Transverse colon (tissue), 4 donors: ENCODE measurements around the gene PLOD3. TPM values are rescaled to one million over a fixed set of nuclear protein-coding genes. Genes with fewer than 3 reads are reported as not detected.

Experiments
- DNase-seq: peaks from one replicate; pipeline ENCODE4 v3.0.0-alpha.2; 2019
- H3K27ac ChIP-seq, 4 donors: fragments of 200-600 bp; sonication (generic); 2 replicates each; pipeline ENCODE4 v1.5.1; 2016 to 2018; ENCODE audit warnings: inconsistent platforms in 4 of 4
- H3K27me3 ChIP-seq: fragments of 200-600 bp; sonication (generic); 2 replicates; pipeline ENCODE4 v1.5.1; 2017; ENCODE audit warnings: inconsistent platforms
- H3K36me3 ChIP-seq, 4 donors: fragments of 200-600 bp; sonication (generic); 2 replicates each; pipeline ENCODE4 v1.5.1; 2017 to 2019; ENCODE audit warnings: inconsistent platforms in 4 of 4
- H3K4me1 ChIP-seq, 4 donors: fragments of 200-600 bp; sonication (generic); 2 replicates each; pipeline ENCODE4 v1.5.1; 2017 to 2020; ENCODE audit warnings: inconsistent platforms in 4 of 4
- H3K4me3 ChIP-seq, 4 donors: fragments of 200-600 bp; sonication (generic); 1 replicate in 1 of 4; 2 replicates in 3 of 4; pipeline versions ENCODE4 v1.5.1 to v1.6.1; 2017 to 2019; ENCODE audit warnings: inconsistent platforms in 4 of 4
- H3K9me3 ChIP-seq, 2 donors: fragments of 200-600 bp; sonication (generic); 2 replicates each; pipeline ENCODE4 v1.5.1; 2017 to 2019; ENCODE audit warnings: inconsistent platforms in 2 of 2
- EP300 ChIP-seq: sonication (generic); formaldehyde crosslinking; IDR thresholded peaks from one replicate; pipeline ENCODE4 v1.6.1; 2017; ENCODE audit warnings: antibody characterized with exemption, low read depth
- POLR2A ChIP-seq: fragments of 450-650 bp; IDR thresholded peaks from one replicate; pipeline ENCODE4 v1.6.1; 2016; ENCODE audit warnings: antibody characterized with exemption, mild to moderate bottlenecking, moderate library complexity
- POLR2AphosphoS5 ChIP-seq, 3 donors: sonication (generic); formaldehyde crosslinking; IDR thresholded peaks; one replicate each; pipeline ENCODE4 v1.6.1; 2016; ENCODE audit warnings: antibody characterized with exemption in 3 of 3
- WGBS, 2 donors: methylation state at CpG; one replicate each; pipeline ENCODE4 v1.1.5; 2018; ENCODE audit warnings: low coverage in 1 of 2; 5-methylcytosine and 5-hydroxymethylcytosine counted together
- in situ Hi-C, 4 donors: fragments of 200-750 bp; cut with MboI; loops; one replicate each; pipeline versions ENCODE4 v1.15.0 to v1.15.1; 2017; ENCODE audit warnings: low sequenced_read_pairs in 3 of 4, low pct_ligation_motif_present in 1 of 4, low pct_unique_long_range_greater_than_20kb in 1 of 4
- intact Hi-C: fragments of 100-400 bp; cut with DNase I; formaldehyde crosslinking; loops from one replicate; pipeline ENCODE4 v1.15.1; 2023; ENCODE audit warnings: low total_unique reads
- total RNA-seq, 4 donors: library from RNA; depleted of rRNA; stranded (reverse); fragments of >200 nt; gene quantifications; one replicate each; pipeline ENCODE4 v1.1.0, GENCODE V29; 2016
- TF ChIP-seq, protein P1 (sequence below), 5 experiments: fragments of 200-600 bp in 3 of 5; fragments of 450-650 bp in 2 of 5; sonication (generic) in 3 of 5; IDR thresholded peaks; 1 replicate in 2 of 5; 2 replicates in 3 of 5; pipeline ENCODE4 v1.5.1; 2016 to 2017; ENCODE audit warnings: antibody characterized with exemption in 5 of 5, inconsistent platforms in 3 of 5, mild to moderate bottlenecking in 2 of 5, moderate library complexity in 1 of 5

PLOD3 gene
- total RNA-seq, 4 donors from 2014 or later = 48.4 to 81.2 (median 60.8) TPM

DNA sequence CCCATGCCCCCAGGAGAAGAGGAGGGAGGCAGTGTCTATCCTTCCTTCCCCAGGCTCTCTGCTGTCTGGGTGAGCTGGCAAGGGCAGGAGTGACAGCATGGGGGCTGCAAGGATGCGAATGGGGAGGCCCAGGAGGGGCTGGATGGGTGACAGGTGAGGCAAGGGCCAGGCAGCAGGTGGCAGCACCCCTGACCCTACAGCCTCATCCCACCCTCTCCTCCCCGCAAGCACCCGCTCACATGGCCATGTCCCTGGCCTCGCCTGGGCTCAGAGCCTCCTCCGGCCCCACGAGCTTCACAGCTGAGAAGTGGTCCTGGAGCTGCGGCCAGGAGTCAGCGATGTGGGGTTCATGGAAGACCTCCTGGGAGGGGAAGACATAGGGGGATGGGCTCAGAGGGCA, 5.4 kb downstream of the PLOD3 start:
- Histone ChIP-seq H3K36me3 (peaks cover 0 to 33% (median 11%) of the 10 kb centered on the region in 4 donors), H3K4me1 (peaks cover 8 to 18% (median 13%) of the 10 kb centered on the region in 4 donors), H3K9me3 (no peaks in the 10 kb centered on the region), H3K27me3 (no peaks in the 10 kb centered on the region), H3K27ac (no peak overlapping the region), H3K4me3 (no peak overlapping the region)
- intact Hi-C loops (no loop called here), in situ Hi-C loops (no loop called here)
- TF ChIP-seq POLR2A = no peak
- TF ChIP-seq POLR2AphosphoS5 (IDR thresholded peaks at IDR 0.05) = no peak
- TF ChIP-seq EP300 = no peak
- TF ChIP-seq, protein P1, sequence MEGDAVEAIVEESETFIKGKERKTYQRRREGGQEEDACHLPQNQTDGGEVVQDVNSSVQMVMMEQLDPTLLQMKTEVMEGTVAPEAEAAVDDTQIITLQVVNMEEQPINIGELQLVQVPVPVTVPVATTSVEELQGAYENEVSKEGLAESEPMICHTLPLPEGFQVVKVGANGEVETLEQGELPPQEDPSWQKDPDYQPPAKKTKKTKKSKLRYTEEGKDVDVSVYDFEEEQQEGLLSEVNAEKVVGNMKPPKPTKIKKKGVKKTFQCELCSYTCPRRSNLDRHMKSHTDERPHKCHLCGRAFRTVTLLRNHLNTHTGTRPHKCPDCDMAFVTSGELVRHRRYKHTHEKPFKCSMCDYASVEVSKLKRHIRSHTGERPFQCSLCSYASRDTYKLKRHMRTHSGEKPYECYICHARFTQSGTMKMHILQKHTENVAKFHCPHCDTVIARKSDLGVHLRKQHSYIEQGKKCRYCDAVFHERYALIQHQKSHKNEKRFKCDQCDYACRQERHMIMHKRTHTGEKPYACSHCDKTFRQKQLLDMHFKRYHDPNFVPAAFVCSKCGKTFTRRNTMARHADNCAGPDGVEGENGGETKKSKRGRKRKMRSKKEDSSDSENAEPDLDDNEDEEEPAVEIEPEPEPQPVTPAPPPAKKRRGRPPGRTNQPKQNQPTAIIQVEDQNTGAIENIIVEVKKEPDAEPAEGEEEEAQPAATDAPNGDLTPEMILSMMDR (IDR thresholded peaks at IDR 0.05) = no peak
- no peak for DNase-seq
- 95% methylated on average over 8 of the region's 8 CpGs; no CpG with 5 or more reads in 1 of the 2 donors for WGBS, 2 donors

DNA sequence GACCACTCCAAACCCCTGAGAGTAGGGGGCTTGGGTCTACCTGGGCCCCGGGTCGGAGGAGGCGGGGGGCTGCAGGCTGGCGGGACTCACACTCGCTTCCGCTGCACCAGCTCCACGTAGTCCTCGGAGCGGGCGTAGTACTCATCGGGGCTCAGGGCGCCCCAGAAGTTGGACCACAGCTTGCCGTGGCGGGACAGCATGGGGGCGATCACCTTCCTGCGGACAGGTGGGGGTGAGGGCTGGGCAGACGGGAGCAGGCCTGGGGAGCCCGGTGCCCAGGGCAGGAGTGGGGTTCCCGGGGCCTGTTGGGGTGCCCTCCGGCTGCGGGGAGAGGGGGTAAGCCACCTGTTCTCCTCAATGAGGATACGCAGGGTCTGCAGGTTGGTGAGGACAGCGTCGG, 5.9 kb downstream of the PLOD3 start:
- no peak overlapping the region for H3K4me3 ChIP-seq
- intact Hi-C loops = no loop called here
- H3K9me3 ChIP-seq = no peaks in the 10 kb centered on the region
- 97 to 100% methylated on average over 5 to 21 of the region's 24 CpGs for WGBS, 2 donors
- no peak for TF ChIP-seq POLR2AphosphoS5 (IDR thresholded peaks at IDR 0.05)
- TF ChIP-seq, protein P1 (IDR thresholded peaks at IDR 0.05) = no peak
- TF ChIP-seq POLR2A = no peak
- no peak for TF ChIP-seq EP300
- H3K4me1 ChIP-seq = peaks cover 7 to 13% (median 9%) of the 10 kb centered on the region in 4 donors
- peaks cover 0 to 33% (median 11%) of the 10 kb centered on the region in 4 donors for H3K36me3 ChIP-seq
- in situ Hi-C loops = no loop called here
- no peak for DNase-seq
- no peaks in the 10 kb centered on the region for H3K27me3 ChIP-seq
- H3K27ac ChIP-seq = no peak overlapping the region

DNA sequence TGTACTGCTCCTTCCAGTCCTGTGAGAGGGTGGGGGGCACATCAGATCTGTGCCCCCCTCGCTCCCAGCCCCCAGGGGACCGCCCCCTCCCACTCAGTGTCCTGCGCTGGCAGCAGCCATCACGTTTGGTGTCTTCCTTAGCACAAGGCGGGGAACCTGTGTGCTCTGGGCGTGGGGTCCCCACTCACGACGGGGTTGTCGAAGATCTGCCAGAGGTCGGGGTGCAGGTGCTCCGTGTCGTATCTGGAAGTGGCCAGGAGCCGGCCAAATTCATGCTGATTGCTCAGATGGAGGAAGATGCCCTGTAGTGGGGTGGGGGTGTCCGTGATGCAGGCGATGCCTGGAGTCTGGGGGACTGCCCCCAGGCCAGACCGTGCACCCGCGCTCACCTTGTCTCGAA, 7.2 kb downstream of the PLOD3 start:
- DNase-seq = no peak
- TF ChIP-seq POLR2A (no peak), POLR2AphosphoS5 (IDR thresholded peaks at IDR 0.05) (no peak), EP300 (no peak)
- TF ChIP-seq, protein P1 (IDR thresholded peaks at IDR 0.05) = no peak
- no peaks in the 10 kb centered on the region for H3K27me3 ChIP-seq
- no peak overlapping the region for H3K27ac ChIP-seq
- peaks cover 0 to 5% (median 0%) of the 10 kb centered on the region in 4 donors for H3K4me1 ChIP-seq
- intact Hi-C loops = no loop called here
- H3K9me3 ChIP-seq = no peaks in the 10 kb centered on the region
- 95% methylated on average over 17 of the region's 19 CpGs; no CpG with 5 or more reads in 1 of the 2 donors for WGBS, 2 donors
- H3K36me3 ChIP-seq = peaks cover 0 to 33% (median 11%) of the 10 kb centered on the region in 4 donors
- in situ Hi-C loops = no loop called here
- H3K4me3 ChIP-seq = no peak overlapping the region

DNA sequence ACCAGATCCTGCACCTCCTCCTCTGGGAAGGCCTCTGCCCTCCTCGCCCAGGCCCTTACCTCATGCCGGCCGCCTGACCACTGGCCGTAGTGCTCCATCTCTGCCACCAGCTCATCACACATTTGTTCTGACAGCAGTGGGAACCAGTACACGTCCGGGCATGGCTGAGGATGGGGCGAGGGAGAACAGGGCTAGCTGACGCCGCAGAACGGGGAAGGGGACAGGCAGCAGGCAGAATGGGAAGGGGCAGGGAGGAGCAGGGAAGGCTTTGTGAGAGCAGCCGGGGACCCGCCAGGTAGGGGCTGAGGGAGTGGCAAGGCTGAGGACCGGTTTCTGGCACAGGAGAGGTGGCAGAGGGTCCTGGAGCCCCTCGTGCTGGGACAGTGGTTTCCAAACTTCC, 8.6 kb downstream of the PLOD3 start:
- H3K4me3 ChIP-seq = no peak overlapping the region
- no peak for DNase-seq
- peaks cover 0 to 24% (median 11%) of the 10 kb centered on the region in 4 donors for H3K36me3 ChIP-seq
- no peak overlapping the region for H3K27ac ChIP-seq
- no peaks in the 10 kb centered on the region for H3K27me3 ChIP-seq
- TF ChIP-seq POLR2A (no peak), POLR2AphosphoS5 (IDR thresholded peaks at IDR 0.05) (no peak), EP300 (no peak)
- TF ChIP-seq, protein P1 (IDR thresholded peaks at IDR 0.05) = no peak
- intact Hi-C loops (no loop called here), in situ Hi-C loops (no loop called here)
- WGBS, 2 donors = 96 to 100% methylated on average over 2 to 14 of the region's 14 CpGs
- H3K9me3 ChIP-seq = no peaks in the 10 kb centered on the region
- no peaks in the 10 kb centered on the region for H3K4me1 ChIP-seq
